Loucy (cell line): ENCODE measurements around the gene METRNL.

Experiments used
- CTCF ChIP-seq: fragments of 200-600 bp; sonication (generic); conservative IDR thresholded peaks from 2 replicates; pipeline ENCODE4 v1.5.1; 2014; ENCODE audit warnings: mild to moderate bottlenecking, antibody characterized with exemption, low read length
- EZH2phosphoT487 ChIP-seq: fragments of 200-600 bp; IDR thresholded peaks from 2 replicates; pipeline ENCODE4 v1.6.1; 2018; ENCODE audit warnings: antibody characterized with exemption, mild to moderate bottlenecking, moderate library complexity, borderline replicate concordance

DNA sequence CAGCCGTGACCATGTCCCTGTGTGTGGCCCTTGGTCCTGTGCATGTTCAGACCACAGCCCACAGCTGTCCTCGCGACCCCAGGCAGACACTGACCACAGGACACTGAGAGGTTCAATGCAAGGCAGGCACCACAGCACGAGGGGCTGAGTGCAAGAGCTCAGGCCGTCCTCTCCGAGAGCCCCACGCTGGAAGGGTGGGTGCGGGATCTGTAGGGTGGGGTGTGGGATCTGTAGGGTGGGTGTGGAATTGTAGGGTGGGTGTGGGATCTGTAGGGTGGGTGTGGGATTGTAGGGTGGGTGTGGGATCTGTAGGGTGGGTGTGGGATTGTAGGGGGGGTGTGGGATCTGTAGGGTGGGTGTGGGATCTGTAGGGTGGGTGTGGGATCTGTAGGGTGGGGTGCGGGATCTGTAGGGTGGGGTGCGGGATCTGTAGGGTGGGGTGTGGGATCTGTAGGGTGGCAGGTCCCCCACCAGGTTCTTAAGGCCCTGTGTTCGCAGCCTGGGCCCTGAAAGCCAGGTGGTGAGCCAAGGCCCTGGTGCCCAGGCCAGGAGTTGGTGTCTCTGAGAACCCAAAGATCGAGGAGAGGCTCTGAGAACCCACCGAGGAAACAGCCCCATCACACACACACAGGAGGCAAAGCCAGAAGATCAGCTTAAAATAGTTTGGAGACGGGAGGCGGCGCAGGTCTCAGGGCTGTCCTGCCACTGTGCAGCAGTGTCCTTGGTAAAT, 48.2 kb downstream of the METRNL start:
- TF ChIP-seq CTCF: no peak
- no peak for TF ChIP-seq EZH2phosphoT487
